PC-3 (cell line): Measurements from ENCODE around the gene FUT3. TPM values are rescaled to one million over a fixed set of nuclear protein-coding genes. Genes with fewer than 3 reads are reported as not detected.

Source experiments
- ATAC-seq: fragments of 200-7000 bp; cut with Tn5 transposase; 2 replicates; pipeline ENCODE4 v1.9.1; 2020; ENCODE audit warnings: mild to moderate bottlenecking, moderate library complexity
- BruUV-seq: library from RNA; stranded (reverse); fragments of 400-500 nt; replicated peaks from 2 replicates; lab custom pipeline; 2021; lab: Mats Ljungman, UMichigan
- CTCF ChIA-PET: fragments of 300-600 bp; sonication (Branson Sonifier 250); formaldehyde crosslinking; loops from one replicate; lab custom pipeline; 2022; ENCODE audit warnings: antibody characterized with exemption; lab: Charles Lee
- POLR2A ChIA-PET: fragments of 300-600 bp; sonication (Branson Sonifier 250); formaldehyde crosslinking; loops from one replicate; lab custom pipeline; 2022; ENCODE audit warnings: antibody characterized with exemption; ENCODE audit not compliant: unreplicated experiment; lab: Charles Lee
- DNase-seq: peaks from one replicate; pipeline ENCODE4 v3.0.0-alpha.2; 2015
- H2AFZ ChIP-seq: fragments of 300-600 bp; sonication (generic); 2 replicates; pipeline ENCODE4 v1.6.0; 2016; ENCODE audit warnings: antibody characterized with exemption, low read length
- H3F3A ChIP-seq: fragments of 300-600 bp; sonication (generic); one replicate; pipeline ENCODE4 v1.6.0; 2017; ENCODE audit warnings: antibody characterized with exemption, low read length, control low read depth, mild to moderate bottlenecking; ENCODE audit not compliant: unreplicated experiment
- H3K27ac ChIP-seq: fragments of 300-600 bp; sonication (generic); 2 replicates; pipeline ENCODE4 v1.5.1; 2016; ENCODE audit warnings: mild to moderate bottlenecking, low read length
- H3K27me3 ChIP-seq: fragments of 300-600 bp; sonication (generic); 2 replicates; pipeline ENCODE4 v1.6.1; 2016; ENCODE audit warnings: low read length, mixed read lengths
- H3K36me3 ChIP-seq: fragments of 300-600 bp; sonication (generic); 2 replicates; pipeline ENCODE4 v1.6.1; 2016; ENCODE audit warnings: low read depth, mixed run types, low read length, mixed read lengths
- H3K4me1 ChIP-seq: fragments of 300-600 bp; sonication (generic); 2 replicates; pipeline ENCODE4 v1.5.1; 2016; ENCODE audit warnings: low read length; ENCODE audit not compliant: insufficient read depth
- H3K4me2 ChIP-seq: fragments of 300-600 bp; sonication (generic); 2 replicates; pipeline ENCODE4 v1.6.0; 2016; ENCODE audit warnings: low read length
- H3K4me3 ChIP-seq: fragments of 300-600 bp; sonication (generic); 2 replicates; pipeline ENCODE4 v1.5.1; 2016; ENCODE audit warnings: mild to moderate bottlenecking, low read length, mixed read lengths
- H3K79me2 ChIP-seq: fragments of 300-600 bp; sonication (generic); 2 replicates; pipeline ENCODE4 v1.6.1; 2017; ENCODE audit warnings: low read length, mixed read lengths
- H3K9ac ChIP-seq: fragments of 300-600 bp; sonication (generic); 2 replicates; pipeline ENCODE4 v1.6.0; 2016; ENCODE audit warnings: mild to moderate bottlenecking, low read length
- H3K9me2 ChIP-seq: fragments of 300-600 bp; sonication (generic); replicated peaks from 2 replicates; pipeline ENCODE4 v1.6.1; 2016; ENCODE audit warnings: mixed run types, low read length, mixed read lengths
- H3K9me3 ChIP-seq: fragments of 300-600 bp; sonication (generic); 2 replicates; pipeline ENCODE4 v1.6.1; 2016; ENCODE audit warnings: low read length, mixed read lengths
- H4K20me1 ChIP-seq: fragments of 300-600 bp; sonication (generic); 2 replicates; pipeline ENCODE4 v1.6.1; 2016; ENCODE audit warnings: low read length, mixed read lengths
- CTCF ChIP-seq: fragments of 300-600 bp; sonication (generic); conservative IDR thresholded peaks from 2 replicates; pipeline ENCODE4 v1.5.1; 2017; ENCODE audit warnings: antibody characterized with exemption, low read depth, mild to moderate bottlenecking, low read length
- EZH2 ChIP-seq: fragments of 300-600 bp; sonication (generic); IDR thresholded peaks from one replicate; pipeline ENCODE4 v1.6.1; 2017; ENCODE audit warnings: antibody characterized with exemption, mild to moderate bottlenecking, low read length; ENCODE audit not compliant: unreplicated experiment
- EZH2phosphoT487 ChIP-seq: fragments of 300-600 bp; sonication (generic); IDR thresholded peaks from 2 replicates; pipeline ENCODE4 v1.6.1; 2018; ENCODE audit warnings: mild to moderate bottlenecking, antibody characterized with exemption, low read length, borderline replicate concordance
- intact Hi-C: fragments of 100-400 bp; cut with micrococcal nuclease; formaldehyde crosslinking; loops from 2 replicates; pipeline ENCODE4 v1.9.0; 2023
- total RNA-seq: library from RNA; depleted of rRNA; stranded (reverse); fragments of >200 nt; gene quantifications from 2 replicates; pipeline ENCODE4 v1.2.3, GENCODE V29; 2014

FUT3 gene
- total RNA-seq, 1 experiment from 2014 or later: 7.7 TPM

GRCh38 chr19:5864725-5865486 lies 13.7 kb upstream of the FUT3 start:
- CTCF ChIA-PET: no interaction called here
- Histone ChIP-seq H3K4me3 (no peak overlapping the region), H3F3A (no peaks in the 10 kb centered on the region), H3K27ac (no peak overlapping the region), H3K9ac (no peak overlapping the region), H3K4me1 (no peaks in the 10 kb centered on the region), H3K9me3 (no peaks in the 10 kb centered on the region), H4K20me1 (no peaks in the 10 kb centered on the region), H3K9me2 (no peaks in the 10 kb centered on the region), H3K36me3 (no peaks in the 10 kb centered on the region), H3K79me2 (no peaks in the 10 kb centered on the region), H3K4me2 (no peak overlapping the region), H2AFZ (no peak overlapping the region), H3K27me3 (no peaks in the 10 kb centered on the region)
- POLR2A ChIA-PET: no interaction called here
- DNase-seq (no peak), ATAC-seq (no peak)
- no TSS peak for BruUV-seq
- intact Hi-C loops: no loop called here
- TF ChIP-seq CTCF: peak; percentile 36; the same call in 1 of the 2 replicates
- TF ChIP-seq EZH2: no peak

- Histone ChIP-seq H3K4me1 (no peaks in the 10 kb centered on the region), H3K27ac (no peak overlapping the region), H3K4me2 (no peak overlapping the region), H3K36me3 (no peaks in the 10 kb centered on the region), H3K9me3 (no peaks in the 10 kb centered on the region), H3K79me2 (no peaks in the 10 kb centered on the region), H3F3A (no peaks in the 10 kb centered on the region), H3K27me3 (no peaks in the 10 kb centered on the region), H3K4me3 (no peak overlapping the region), H2AFZ (no peak overlapping the region), H4K20me1 (no peaks in the 10 kb centered on the region), H3K9ac (no peak overlapping the region), H3K9me2 (no peaks in the 10 kb centered on the region)
- CTCF ChIA-PET: no interaction called here
- ATAC-seq (no peak), DNase-seq (no peak)
- no peak for TF ChIP-seq EZH2
- TF ChIP-seq CTCF: no peak
- TF ChIP-seq EZH2phosphoT487: no peak
- intact Hi-C loops: no loop called here
- POLR2A ChIA-PET: no interaction called here
- BruUV-seq: no TSS peak
These were observed 12.9 kb upstream of the FUT3 start for GRCh38 chr19:5864013-5864720.
